Middle frontal gyrus (tissue), 1 donor: ENCODE data around the gene C2orf78.
"Not testable (repeated sequence)": the region's sequence is repeated elsewhere in the genome, so short reads cannot be mapped to it uniquely, and the experiment has no call there.

ENCODE experiments used
- DNase-seq: peaks from one replicate; pipeline ENCODE4 v3.0.0-alpha.2; 2015; ENCODE audit warnings: low spot score; ENCODE audit errors: extremely low spot score

The C2orf78 gene

GRCh38 chr2:73783883-73784282, at the start of gene C2orf78:
C2orf78 (plus strand) TSS chr2:73784183; CDS start chr2:73784310, 127 bp downstream.
- not testable (repeated sequence) for DNase-seq

GRCh38 chr2:73736378-73736777, 47.6 kb upstream of the C2orf78 start:
- no peak for DNase-seq

GRCh38 chr2:73736855-73737779, 46.9 kb upstream of the C2orf78 start, which contains the start of gene TPRKB:
TPRKB (minus strand) TSS chr2:73737345; CDS start chr2:73734569, 2,776 bp downstream.
- DNase-seq, result peak; percentile 90

GRCh38 chr2:73739101-73739500, 44.9 kb upstream of the C2orf78 start:
- DNase-seq, result no peak

GRCh38 chr2:73740767-73741166, 43.2 kb upstream of the C2orf78 start:
- DNase-seq, result no peak

- no peak for DNase-seq
These were observed 37.7 kb upstream of the C2orf78 start for GRCh38 chr2:73746015-73746876.

GRCh38 chr2:73746877-73747208, 37.1 kb upstream of the C2orf78 start:
- no peak for DNase-seq

GRCh38 chr2:73749314-73749713, 34.7 kb upstream of the C2orf78 start:
- DNase-seq, result no peak

GRCh38 chr2:73754332-73754731, 29.7 kb upstream of the C2orf78 start:
- DNase-seq, result not testable (repeated sequence)

GRCh38 chr2:73759285-73759764, 24.7 kb upstream of the C2orf78 start:
- no peak for DNase-seq

- DNase-seq, result no peak
These were observed 24.1 kb upstream of the C2orf78 start for GRCh38 chr2:73759904-73760303.

- DNase-seq, result no peak
These were observed 21.4 kb upstream of the C2orf78 start for GRCh38 chr2:73762571-73762970.

GRCh38 chr2:73764945-73765344, 19.0 kb upstream of the C2orf78 start:
- no peak for DNase-seq

GRCh38 chr2:73766349-73766748, 17.6 kb upstream of the C2orf78 start:
- DNase-seq, result no peak

- DNase-seq, result no peak
These were observed 17.0 kb upstream of the C2orf78 start for GRCh38 chr2:73766994-73767393.

- no peak for DNase-seq
These were observed 13.3 kb upstream of the C2orf78 start for GRCh38 chr2:73770725-73771124.

- no peak for DNase-seq
These were observed 11.2 kb upstream of the C2orf78 start for GRCh38 chr2:73772819-73773218.

GRCh38 chr2:73776381-73776780, 7.6 kb upstream of the C2orf78 start:
- no peak for DNase-seq

GRCh38 chr2:73776869-73777519, 7.0 kb upstream of the C2orf78 start:
- no peak for DNase-seq

GRCh38 chr2:73778867-73779466, 5.0 kb upstream of the C2orf78 start:
- DNase-seq, result not testable (repeated sequence)
